CD4-positive, alpha-beta T cell treated with Interleukin-4 for 1 hour (primary cell): ENCODE data around the gene WAS.

Experiments used
- DNase-seq, 2 donors: peaks; one replicate each; pipeline ENCODE4 v3.0.0-alpha.2; 2020 to 2022

The WAS gene

DNA sequence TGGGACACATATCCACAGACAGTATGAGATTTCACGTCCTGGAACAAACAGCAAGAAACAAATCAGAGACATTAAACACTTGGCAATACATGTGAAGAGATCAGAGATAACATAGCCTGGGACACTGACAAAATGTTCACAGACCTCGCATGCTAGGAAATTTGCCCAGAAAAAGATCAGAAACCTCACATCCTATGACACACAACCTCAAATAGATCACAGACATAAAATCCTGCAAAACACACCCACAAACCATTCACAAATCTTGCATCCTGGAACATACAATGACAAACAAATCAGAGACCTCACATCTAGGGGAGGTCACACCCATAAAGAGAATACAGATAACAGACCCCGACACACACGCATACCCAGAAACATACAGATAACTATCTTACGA lies 31.0 kb downstream of the WAS start:
- DNase-seq, result peak; percentile 22 to 57

- DNase-seq, result no peak
Measured at GRCh38 chrX:48715072-48715471, 31.5 kb downstream of the WAS start.

GRCh38 chrX:48715876-48716502 lies 32.4 kb downstream of the WAS start:
- peak in 1 of 2 donors; percentile 36 for DNase-seq

- no peak for DNase-seq
Measured at GRCh38 chrX:48719958-48720357, 36.4 kb downstream of the WAS start.

GRCh38 chrX:48720577-48721250 lies 37.1 kb downstream of the WAS start:
- peak in 1 of 2 donors; percentile 51 for DNase-seq

DNA sequence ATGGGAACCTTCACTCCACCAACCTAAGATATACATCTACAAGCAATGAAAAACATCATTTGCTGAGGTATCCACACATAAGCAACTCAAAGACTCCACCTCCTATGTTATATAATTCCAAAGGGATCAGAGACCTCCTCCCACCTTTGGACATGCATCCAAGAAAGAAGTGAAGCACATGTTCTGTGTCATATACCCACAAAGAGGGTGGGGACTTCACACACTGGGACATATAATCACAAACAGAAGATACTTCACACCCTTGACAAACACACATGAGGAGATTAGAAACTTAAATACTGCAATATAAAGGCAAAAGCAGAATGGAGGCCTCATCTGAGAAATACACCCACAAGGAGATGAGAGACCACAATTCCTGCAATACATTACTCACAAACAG lies 38.3 kb downstream of the WAS start:
- DNase-seq, result no peak

DNA sequence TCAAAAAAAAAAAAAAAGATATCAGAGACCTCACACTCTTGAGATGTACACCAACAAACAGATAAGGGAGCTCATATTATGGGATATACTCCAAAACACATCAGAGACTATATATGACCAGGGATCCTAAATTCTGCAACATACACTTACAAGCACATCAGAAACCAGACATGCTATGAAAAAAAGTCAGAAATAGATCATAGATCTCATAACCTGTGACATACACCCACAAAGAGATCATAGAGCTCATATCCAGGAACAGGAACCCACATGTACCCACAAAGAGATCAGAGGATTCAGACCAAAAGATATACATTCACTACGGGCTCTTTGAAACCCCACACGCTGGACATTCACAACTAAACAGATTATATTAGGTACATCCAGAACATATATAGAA lies 43.0 kb downstream of the WAS start:
- DNase-seq, result no peak

DNA sequence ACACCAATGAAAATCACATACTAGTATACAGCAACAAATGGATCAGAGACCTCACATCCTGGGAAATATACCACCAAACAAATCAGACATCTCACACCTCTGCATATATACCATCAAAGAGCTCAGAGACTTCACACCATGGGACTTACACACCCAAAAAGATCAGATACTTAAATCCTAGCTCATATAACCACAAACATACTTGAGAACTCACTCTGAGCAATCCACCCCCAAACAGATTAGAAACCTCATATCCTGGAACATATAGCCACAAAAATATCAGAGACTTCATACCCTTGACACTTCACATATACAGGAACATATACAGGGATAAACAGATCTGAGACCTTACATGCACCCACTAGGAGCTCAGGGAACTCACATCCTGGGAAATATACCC lies 45.1 kb downstream of the WAS start:
- no peak for DNase-seq

GRCh38 chrX:48736303-48736702 lies 52.7 kb downstream of the WAS start:
- DNase-seq, result no peak

DNA sequence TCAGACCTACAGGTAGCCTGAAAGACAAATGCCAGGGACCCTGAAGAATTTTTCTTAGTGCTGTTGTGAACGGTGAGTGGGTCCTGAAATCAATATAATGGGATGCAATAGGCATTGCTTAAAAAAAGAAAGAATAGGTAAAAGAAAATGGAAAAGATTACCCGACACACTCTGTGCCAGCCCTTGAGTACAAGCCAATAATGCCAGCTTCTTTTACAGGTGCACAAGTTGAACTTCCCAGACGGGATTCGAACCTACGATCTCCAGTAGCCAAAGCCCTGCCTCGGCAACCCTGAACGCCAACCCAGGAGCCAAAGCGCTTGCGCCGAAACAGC lies 53.2 kb downstream of the WAS start:
- no peak for DNase-seq

- DNase-seq, result peak; percentile 95 to 97
Measured at GRCh38 chrX:48737213-48737938, 53.8 kb downstream of the WAS start.

DNA sequence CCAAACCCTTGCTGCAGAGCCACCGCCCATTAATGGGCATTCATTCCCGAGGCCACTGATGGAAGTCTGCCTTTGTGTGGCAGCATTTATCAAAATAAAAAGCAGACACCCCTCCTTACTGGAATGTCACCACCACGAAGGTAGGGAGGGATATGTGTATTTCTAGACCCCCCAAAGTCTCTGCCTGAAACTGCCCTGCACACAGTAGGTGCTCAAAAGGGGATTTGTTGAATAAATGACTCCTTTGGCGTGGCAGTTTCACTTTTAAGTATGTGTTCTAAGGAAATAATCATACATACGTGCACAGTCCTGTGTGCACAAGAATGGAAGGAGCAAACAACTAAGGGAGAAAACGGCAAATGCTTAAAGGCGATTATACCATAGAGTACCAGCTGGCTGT lies 54.3 kb downstream of the WAS start:
- DNase-seq, result no peak
